GM13977 (cell line): ENCODE measurements around the gene PRR15L.
"Not testable (repeated sequence)": the region's sequence is repeated elsewhere in the genome, so short reads cannot be mapped to it uniquely, and the experiment has no call there.

ENCODE experiments used
- DNase-seq: peaks from one replicate; pipeline ENCODE4 v3.0.0; 2012; ENCODE audit warnings: low spot score
- CTCF ChIP-seq: IDR thresholded peaks from 2 replicates; pipeline ENCODE4 v1.5.1; 2012; ENCODE audit warnings: mild to moderate bottlenecking, control low read depth; ENCODE audit not compliant: insufficient read depth; ENCODE audit errors: extremely low read depth, missing control alignments
- in situ Hi-C: fragments of 300-500 bp; cut with MboI; formaldehyde crosslinking; loops from one replicate; pipeline ENCODE4 v1.12.0; 2022; ENCODE audit warnings: low sequenced_read_pairs, low pct_unique_long_range_greater_than_20kb, mixed read lengths, inconsistent platforms; ENCODE audit not compliant: unreplicated experiment

PRR15L gene

DNA sequence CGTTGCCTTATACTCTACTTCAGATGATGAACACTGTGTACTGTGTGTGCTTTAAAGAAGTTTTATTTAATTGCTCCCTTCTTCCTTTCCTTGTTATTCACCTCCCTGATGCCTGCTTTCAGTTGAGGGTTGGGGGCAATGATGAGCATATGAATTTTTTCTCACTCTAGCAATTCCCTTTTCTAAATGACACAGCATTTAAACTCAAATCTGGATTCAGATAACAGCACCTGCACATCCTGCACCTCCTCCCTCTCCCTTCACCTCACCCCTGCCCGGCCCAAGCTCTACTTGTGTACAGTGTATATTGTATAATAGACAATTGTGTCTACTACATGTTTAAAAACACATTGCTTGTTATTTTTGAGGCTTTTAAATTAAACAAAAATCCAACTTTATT, 29.3 kb downstream of the PRR15L start:
- no peak for DNase-seq
- in situ Hi-C loops, result no loop called here
- TF ChIP-seq CTCF, result no peak

DNA sequence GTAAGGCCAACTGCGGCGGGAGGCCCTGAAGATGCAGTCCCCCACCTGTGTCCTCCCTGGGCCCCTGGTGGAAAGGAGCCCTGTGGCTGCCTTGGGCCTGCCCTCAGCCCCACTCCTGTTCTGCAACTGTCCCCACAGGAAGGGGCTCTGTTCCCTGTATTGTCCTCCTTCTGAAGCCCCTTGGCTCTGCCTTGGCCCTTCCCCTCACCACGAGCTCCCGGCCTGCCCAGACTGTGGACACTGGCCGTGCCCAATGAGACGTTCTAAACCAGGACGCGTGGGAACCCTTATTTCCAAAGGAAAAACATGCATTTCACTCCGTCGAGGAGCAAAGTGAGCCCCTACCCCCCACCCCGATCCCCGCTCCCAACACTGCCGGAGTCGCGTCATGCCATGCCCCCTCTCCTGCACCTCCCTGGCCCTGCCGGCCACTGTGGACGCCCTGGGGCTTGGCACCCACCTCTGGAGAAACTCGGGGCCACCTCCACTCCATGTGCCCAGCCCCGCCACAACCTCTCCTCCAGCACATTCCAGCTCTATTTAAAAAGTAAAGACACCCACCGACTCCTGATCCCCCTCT, 29.8 kb downstream of the PRR15L start:
- no peak for TF ChIP-seq CTCF
- in situ Hi-C loops, result no loop called here
- no peak for DNase-seq

GRCh38 chr17:47925678-47925988, 32.0 kb downstream of the PRR15L start:
- no peak for DNase-seq
- in situ Hi-C loops, result no loop called here
- TF ChIP-seq CTCF, result no peak

GRCh38 chr17:47924785-47925677, 32.7 kb downstream of the PRR15L start:
- no peak for TF ChIP-seq CTCF
- in situ Hi-C loops, result no loop called here
- DNase-seq, result no peak

DNA sequence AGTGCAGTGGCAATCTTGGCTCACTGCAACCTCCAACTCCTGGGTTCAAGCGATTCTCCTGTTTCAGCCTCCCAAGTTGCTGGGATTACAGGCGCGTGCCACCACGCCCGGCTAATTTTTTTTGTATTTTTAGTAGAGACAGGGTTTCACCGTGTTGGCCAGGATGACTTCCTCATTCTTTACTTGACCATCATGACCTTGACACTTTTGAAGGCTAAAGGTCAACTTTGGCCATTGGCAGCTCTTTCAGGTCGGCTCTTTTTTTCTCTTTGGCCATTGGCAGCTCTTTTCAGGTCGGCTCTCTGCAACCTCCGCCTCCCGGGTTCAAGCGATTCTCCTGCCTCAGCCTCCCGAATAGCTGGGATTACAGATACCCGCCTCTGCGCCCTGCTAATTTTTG, 37.8 kb downstream of the PRR15L start:
- in situ Hi-C loops, DNase-seq: not testable (repeated sequence)

DNA sequence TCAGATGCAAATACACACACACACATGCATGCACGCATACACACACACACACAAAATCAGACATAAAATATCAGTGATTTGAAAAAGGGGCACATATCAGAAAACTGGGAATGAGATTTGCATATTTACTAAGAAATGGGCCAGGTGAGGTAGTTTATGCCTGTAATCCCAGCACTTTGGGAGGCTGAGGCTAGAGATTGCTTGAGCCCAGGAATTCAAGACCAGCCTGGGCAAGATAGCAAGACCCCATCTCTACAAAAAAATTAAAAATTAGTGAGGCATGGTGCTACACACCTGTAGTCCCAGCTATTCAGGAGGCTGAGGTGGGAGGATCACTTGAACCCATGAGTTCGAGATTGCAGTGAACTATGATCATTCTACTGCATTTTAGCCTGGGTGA, 38.7 kb downstream of the PRR15L start:
- in situ Hi-C loops, result no loop called here
- no peak for TF ChIP-seq CTCF
- no peak for DNase-seq

DNA sequence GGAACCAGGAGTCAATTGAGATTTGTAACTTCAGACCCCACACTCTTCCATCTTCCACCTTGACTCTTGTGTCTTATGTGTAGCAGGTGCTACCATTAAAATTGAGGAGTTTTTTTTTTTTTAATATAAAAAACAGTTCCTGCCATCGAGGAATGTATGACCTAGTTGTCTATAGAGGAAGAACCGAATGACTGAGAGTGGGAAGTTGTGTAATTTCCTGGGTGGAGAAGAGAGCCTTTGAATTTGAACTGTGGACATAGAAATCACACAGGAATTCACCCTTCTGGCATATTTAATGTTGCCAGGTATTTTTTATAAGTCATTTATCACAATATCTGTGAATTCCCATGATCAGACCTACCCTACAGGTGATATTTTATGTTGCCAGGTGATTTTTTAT, 39.7 kb downstream of the PRR15L start:
- in situ Hi-C loops, result no loop called here
- TF ChIP-seq CTCF, result no peak
- DNase-seq, result no peak
